Adrenal gland (tissue), 5 donors: ENCODE measurements around the gene MLLT3.

ENCODE experiments used
- POLR2A ChIP-seq, 2 donors: fragments of 450-650 bp; IDR thresholded peaks; one replicate each; pipeline ENCODE4 v1.6.1; 2017; ENCODE audit warnings: antibody characterized with exemption in 2 of 2, mild to moderate bottlenecking in 2 of 2, moderate library complexity in 1 of 2
- TF ChIP-seq, protein P1 (sequence below), 6 experiments: fragments of 450-650 bp in 4 of 6; fragments of 200-600 bp in 2 of 6; sonication (generic) in 1 of 6; IDR thresholded peaks; 1 replicate in 5 of 6; 2 replicates in 1 of 6; pipeline versions ENCODE4 v1.5.1 to v1.8.0; 2016 to 2021; ENCODE audit warnings: antibody characterized with exemption in 6 of 6, mild to moderate bottlenecking in 2 of 6, moderate library complexity in 1 of 6
- donor health status: DM: no; HTN: no; CAD: no.

DNA sequence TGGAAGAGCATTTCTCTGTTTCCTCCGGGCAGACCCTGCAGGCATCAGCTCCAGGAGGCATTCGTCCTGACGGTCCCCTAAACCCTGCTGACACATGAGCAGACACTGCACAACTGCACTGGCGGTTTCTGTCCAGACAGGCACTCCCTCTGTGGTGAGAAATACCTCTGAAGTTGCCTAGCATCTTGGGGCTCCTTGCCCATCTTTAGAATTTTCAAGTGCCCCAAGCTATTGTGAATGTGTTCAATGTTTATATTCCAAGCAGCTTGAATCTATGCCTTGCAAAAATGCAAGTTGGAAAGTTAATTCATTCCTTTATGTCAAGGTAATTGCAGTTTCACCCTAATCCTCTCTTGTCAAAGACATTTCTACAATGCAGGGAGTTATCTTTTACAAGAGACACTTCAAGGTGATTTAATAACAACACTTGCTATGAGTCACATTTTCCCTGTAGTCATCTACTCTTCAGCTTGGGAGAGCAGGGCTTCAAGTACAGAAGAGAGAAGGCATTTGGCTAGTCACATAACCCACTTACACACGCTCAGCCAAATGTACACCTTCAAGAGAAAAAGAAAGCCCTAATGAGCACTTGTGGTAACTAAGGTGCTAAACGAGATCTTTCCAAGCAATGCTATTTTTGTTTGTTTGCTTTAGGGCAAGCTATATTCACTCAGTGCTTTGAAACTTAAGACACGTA, 302.5 kb downstream of the MLLT3 start:
- TF ChIP-seq, protein P1, sequence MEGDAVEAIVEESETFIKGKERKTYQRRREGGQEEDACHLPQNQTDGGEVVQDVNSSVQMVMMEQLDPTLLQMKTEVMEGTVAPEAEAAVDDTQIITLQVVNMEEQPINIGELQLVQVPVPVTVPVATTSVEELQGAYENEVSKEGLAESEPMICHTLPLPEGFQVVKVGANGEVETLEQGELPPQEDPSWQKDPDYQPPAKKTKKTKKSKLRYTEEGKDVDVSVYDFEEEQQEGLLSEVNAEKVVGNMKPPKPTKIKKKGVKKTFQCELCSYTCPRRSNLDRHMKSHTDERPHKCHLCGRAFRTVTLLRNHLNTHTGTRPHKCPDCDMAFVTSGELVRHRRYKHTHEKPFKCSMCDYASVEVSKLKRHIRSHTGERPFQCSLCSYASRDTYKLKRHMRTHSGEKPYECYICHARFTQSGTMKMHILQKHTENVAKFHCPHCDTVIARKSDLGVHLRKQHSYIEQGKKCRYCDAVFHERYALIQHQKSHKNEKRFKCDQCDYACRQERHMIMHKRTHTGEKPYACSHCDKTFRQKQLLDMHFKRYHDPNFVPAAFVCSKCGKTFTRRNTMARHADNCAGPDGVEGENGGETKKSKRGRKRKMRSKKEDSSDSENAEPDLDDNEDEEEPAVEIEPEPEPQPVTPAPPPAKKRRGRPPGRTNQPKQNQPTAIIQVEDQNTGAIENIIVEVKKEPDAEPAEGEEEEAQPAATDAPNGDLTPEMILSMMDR (IDR thresholded peaks at IDR 0.05) = no peak
- TF ChIP-seq POLR2A (IDR thresholded peaks at IDR 0.05) = no peak
